OCI-LY1 (cell line): ENCODE results near the gene HDGFL2.

Source experiments
- H2AFZ ChIP-seq: fragments of 200-600 bp; sonication (generic), shearing (Covaris generic); 2 replicates; pipeline ENCODE4 v1.6.0; 2014; ENCODE audit warnings: antibody characterized with exemption, mild to moderate bottlenecking, low read length
- H3F3A ChIP-seq: fragments of 200-600 bp; sonication (generic), shearing (Covaris generic); 2 replicates; pipeline ENCODE4 v1.6.0; 2014; ENCODE audit warnings: mild to moderate bottlenecking, antibody characterized with exemption, low read length, moderate library complexity; ENCODE audit not compliant: insufficient read depth
- H3K27ac ChIP-seq: fragments of 200-600 bp; sonication (generic); 2 replicates; pipeline ENCODE4 v1.5.1; 2014; ENCODE audit warnings: low read length, mixed run types, mild to moderate bottlenecking, low read depth; ENCODE audit not compliant: poor library complexity, severe bottlenecking
- H3K27me3 ChIP-seq: fragments of 200-600 bp; sonication (generic); 2 replicates; pipeline ENCODE4 v1.6.0; 2014; ENCODE audit warnings: antibody characterized with exemption, mild to moderate bottlenecking, low read length, moderate library complexity; ENCODE audit not compliant: insufficient read depth
- H3K36me3 ChIP-seq: fragments of 200-600 bp; sonication (generic); 2 replicates; pipeline ENCODE4 v1.6.1; 2014; ENCODE audit warnings: mild to moderate bottlenecking, antibody characterized with exemption, low read length, moderate library complexity, mixed read lengths; ENCODE audit not compliant: insufficient read depth
- H3K4me1 ChIP-seq: fragments of 200-600 bp; sonication (generic); 2 replicates; pipeline ENCODE4 v1.5.1; 2014; ENCODE audit warnings: mild to moderate bottlenecking, low read length, moderate library complexity; ENCODE audit not compliant: insufficient read depth, severe bottlenecking
- H3K4me2 ChIP-seq: fragments of 200-600 bp; sonication (generic), shearing (Covaris generic); 2 replicates; pipeline ENCODE4 v1.6.1; 2014; ENCODE audit warnings: low read length
- H3K4me3 ChIP-seq: fragments of 200-600 bp; sonication (generic); 2 replicates; pipeline ENCODE4 v1.5.1; 2014; ENCODE audit warnings: low read length, low read depth, mild to moderate bottlenecking, mixed read lengths; ENCODE audit not compliant: poor library complexity, severe bottlenecking
- H3K79me2 ChIP-seq: fragments of 200-600 bp; shearing (Covaris generic); 2 replicates; pipeline ENCODE4 v1.6.1; 2016; ENCODE audit warnings: mixed run types, low read length, mixed read lengths; ENCODE audit not compliant: insufficient read depth
- H3K9ac ChIP-seq: fragments of 200-600 bp; sonication (generic), shearing (Covaris generic); 2 replicates; pipeline ENCODE4 v1.6.1; 2014; ENCODE audit warnings: mild to moderate bottlenecking, low read length, mixed read lengths
- H3K9me2 ChIP-seq: fragments of 200-600 bp; sonication (generic), shearing (Covaris generic); 2 replicates; pipeline ENCODE4 v1.6.1; 2014; ENCODE audit warnings: low read depth, mild to moderate bottlenecking, low read length, mixed read lengths
- H3K9me3 ChIP-seq: fragments of 200-600 bp; shearing (Covaris generic); 2 replicates; pipeline ENCODE4 v1.6.1; 2014; ENCODE audit warnings: low read length, mixed read lengths
- H4K20me1 ChIP-seq: fragments of 200-600 bp; sonication (generic), shearing (Covaris generic); 2 replicates; pipeline ENCODE4 v1.6.0; 2016; ENCODE audit warnings: mild to moderate bottlenecking, low read length; ENCODE audit not compliant: insufficient read depth
- EZH2 ChIP-seq: fragments of 200-600 bp; sonication (generic), shearing (Covaris generic); IDR thresholded peaks from 2 replicates; pipeline ENCODE4 v1.8.0; 2017; ENCODE audit warnings: borderline replicate concordance, mixed run types, mild to moderate bottlenecking, antibody characterized with exemption, low read length, moderate library complexity, mixed read lengths
- TF ChIP-seq, protein P1 (sequence below): fragments of 200-600 bp; sonication (generic), shearing (Covaris generic); IDR thresholded peaks from 2 replicates; pipeline ENCODE4 v1.5.1; 2017; ENCODE audit warnings: mild to moderate bottlenecking, antibody characterized with exemption, low read length, moderate library complexity, mixed read lengths

Gene HDGFL2

DNA sequence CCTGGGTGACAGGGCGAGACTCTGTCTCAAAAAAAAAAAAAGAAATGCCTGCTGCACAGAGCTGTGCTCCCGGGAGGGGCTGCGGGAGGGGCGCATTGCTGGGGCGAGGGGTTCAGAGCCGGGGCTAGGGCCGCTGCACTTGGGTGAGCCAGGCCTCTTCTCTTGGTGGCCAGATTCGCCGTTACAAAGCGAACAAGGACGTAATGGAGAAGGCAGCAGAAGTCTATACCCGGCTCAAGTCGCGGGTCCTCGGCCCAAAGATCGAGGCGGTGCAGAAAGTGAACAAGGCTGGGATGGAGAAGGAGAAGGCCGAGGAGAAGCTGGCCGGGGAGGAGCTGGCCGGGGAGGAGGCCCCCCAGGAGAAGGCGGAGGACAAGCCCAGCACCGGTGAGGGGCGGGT, 27.2 kb downstream of the HDGFL2 start:
- Histone ChIP-seq H3K36me3 (peaks cover 36% of the 10 kb centered on the region), H3K4me1 (no peaks in the 10 kb centered on the region), H3K9ac (no peak overlapping the region)

DNA sequence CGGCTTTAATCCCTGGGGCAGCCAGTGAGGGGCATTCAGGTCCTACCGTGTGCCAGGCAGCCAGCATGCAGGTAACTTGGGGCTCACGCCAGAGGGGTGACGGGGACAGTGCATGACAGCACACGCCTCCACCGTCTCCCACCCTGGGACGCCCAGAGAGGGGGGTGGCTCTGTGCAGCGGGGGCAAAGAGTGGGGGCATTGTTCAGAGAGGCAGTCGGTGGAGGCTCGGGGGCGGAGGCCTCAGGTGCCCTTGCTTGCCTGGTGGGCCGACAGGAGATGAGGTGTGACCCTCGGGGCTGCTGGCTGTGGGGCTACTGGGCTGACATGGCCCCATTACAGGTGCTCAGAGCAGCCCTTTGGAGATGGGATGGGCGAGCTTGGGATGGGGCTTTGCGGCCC, 27.8 kb downstream of the HDGFL2 start:
- H2AFZ ChIP-seq = no peak overlapping the region
- peaks cover 35% of the 10 kb centered on the region for H3K36me3 ChIP-seq
- no peak overlapping the region for H3K4me2 ChIP-seq
- no peaks in the 10 kb centered on the region for H3F3A ChIP-seq
- H3K4me1 ChIP-seq = no peaks in the 10 kb centered on the region
- no peak for TF ChIP-seq EZH2
- TF ChIP-seq, protein P1, sequence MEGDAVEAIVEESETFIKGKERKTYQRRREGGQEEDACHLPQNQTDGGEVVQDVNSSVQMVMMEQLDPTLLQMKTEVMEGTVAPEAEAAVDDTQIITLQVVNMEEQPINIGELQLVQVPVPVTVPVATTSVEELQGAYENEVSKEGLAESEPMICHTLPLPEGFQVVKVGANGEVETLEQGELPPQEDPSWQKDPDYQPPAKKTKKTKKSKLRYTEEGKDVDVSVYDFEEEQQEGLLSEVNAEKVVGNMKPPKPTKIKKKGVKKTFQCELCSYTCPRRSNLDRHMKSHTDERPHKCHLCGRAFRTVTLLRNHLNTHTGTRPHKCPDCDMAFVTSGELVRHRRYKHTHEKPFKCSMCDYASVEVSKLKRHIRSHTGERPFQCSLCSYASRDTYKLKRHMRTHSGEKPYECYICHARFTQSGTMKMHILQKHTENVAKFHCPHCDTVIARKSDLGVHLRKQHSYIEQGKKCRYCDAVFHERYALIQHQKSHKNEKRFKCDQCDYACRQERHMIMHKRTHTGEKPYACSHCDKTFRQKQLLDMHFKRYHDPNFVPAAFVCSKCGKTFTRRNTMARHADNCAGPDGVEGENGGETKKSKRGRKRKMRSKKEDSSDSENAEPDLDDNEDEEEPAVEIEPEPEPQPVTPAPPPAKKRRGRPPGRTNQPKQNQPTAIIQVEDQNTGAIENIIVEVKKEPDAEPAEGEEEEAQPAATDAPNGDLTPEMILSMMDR = no peak
- H3K9me3 ChIP-seq = no peaks in the 10 kb centered on the region
- H3K9ac ChIP-seq = no peak overlapping the region
- H3K9me2 ChIP-seq = no peaks in the 10 kb centered on the region
- no peak overlapping the region for H3K4me3 ChIP-seq
- H3K27ac ChIP-seq = no peak overlapping the region
- no peaks in the 10 kb centered on the region for H3K27me3 ChIP-seq
- no peaks in the 10 kb centered on the region for H3K79me2 ChIP-seq
- no peaks in the 10 kb centered on the region for H4K20me1 ChIP-seq

More for the DNA sequence above, 27.2 kb downstream of the HDGFL2 start:
- Histone ChIP-seq H3K27ac (no peak overlapping the region), H3K9me3 (no peaks in the 10 kb centered on the region), H3K4me2 (no peak overlapping the region), H3K9me2 (no peaks in the 10 kb centered on the region), H3K27me3 (no peaks in the 10 kb centered on the region), H3F3A (no peaks in the 10 kb centered on the region), H4K20me1 (no peaks in the 10 kb centered on the region), H3K79me2 (no peaks in the 10 kb centered on the region), H3K4me3 (no peak overlapping the region), H2AFZ (no peak overlapping the region)
- TF ChIP-seq, protein P1 = no peak
- no peak for TF ChIP-seq EZH2

DNA sequence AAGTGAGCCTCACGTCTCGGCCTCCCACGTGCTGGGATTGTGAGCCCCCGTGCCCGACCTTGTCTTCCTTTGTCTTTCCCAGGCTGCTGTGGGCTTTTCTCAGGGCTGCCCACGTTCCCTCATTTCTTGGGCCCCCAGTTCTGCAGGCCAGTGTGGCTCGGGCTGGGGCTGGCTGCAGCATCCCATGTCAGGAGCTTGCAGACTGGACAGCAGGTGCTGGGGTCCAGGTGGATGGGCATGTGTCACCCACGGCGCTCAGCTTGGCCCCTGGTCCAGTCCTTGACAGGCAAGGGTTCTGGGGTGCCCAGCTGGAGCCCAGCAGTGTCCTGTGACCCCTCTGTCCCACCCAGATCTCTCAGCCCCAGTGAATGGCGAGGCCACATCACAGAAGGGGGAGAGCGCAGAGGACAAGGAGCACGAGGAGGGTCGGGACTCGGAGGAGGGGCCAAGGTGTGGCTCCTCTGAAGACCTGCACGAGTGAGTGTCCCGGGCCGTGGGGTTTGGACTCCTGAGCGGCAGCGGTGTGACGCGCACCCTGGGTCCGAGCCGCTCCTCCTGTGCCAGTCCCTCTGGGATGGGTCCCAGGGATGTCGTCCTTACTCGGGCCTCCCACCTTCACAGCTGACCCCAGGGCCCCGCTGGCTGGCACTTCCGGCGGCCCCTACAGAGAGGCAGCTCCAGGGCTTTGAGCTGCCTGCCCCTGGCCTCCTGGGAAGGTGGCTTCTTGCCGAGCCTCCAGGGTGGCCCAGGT, 28.9 kb downstream of the HDGFL2 start:
- Histone ChIP-seq H2AFZ (no peak overlapping the region), H4K20me1 (no peaks in the 10 kb centered on the region), H3K79me2 (no peaks in the 10 kb centered on the region), H3K9me3 (no peaks in the 10 kb centered on the region), H3K36me3 (peaks cover 35% of the 10 kb centered on the region), H3K27ac (no peak overlapping the region), H3K9ac (no peak overlapping the region), H3K9me2 (no peaks in the 10 kb centered on the region), H3K4me3 (no peak overlapping the region), H3K27me3 (no peaks in the 10 kb centered on the region), H3F3A (no peaks in the 10 kb centered on the region), H3K4me1 (no peaks in the 10 kb centered on the region), H3K4me2 (no peak overlapping the region)
- TF ChIP-seq, protein P1 = no peak
- no peak for TF ChIP-seq EZH2
